ENCODE measurements around the gene PDE7B. TPM values are rescaled to one million over a fixed set of nuclear protein-coding genes. Genes with fewer than 3 reads are reported as not detected.

Gene PDE7B
- total and polyA plus RNA-seq, 2 of the 4 experiments (the other 2 are of a cell fraction) = 7.8 to 12.4 TPM

- no peaks in the 10 kb centered on the region for H3K27me3 ChIP-seq (ENCODE audit: control insufficient read depth, insufficient read depth, low read length)
- intact Hi-C loops (cut with micrococcal nuclease) = no loop called here
- no peak overlapping the region for H4K91ac ChIP-seq (ENCODE audit: insufficient read depth, low read depth, low read length)
- H3K56ac ChIP-seq (ENCODE audit: extremely low read depth, insufficient read depth, low read length) = no peak overlapping the region
- no peak overlapping the region for H2AK9ac ChIP-seq (replicated peaks; ENCODE audit: low read depth, low read length, poor library complexity)
- no peak overlapping the region for H4K5ac ChIP-seq (ENCODE audit: low read depth, low read length)
- no peak overlapping the region; the same call in 1 of the 2 replicates for H2BK120ac ChIP-seq (ENCODE audit: low read depth, low read length)
- no CpG with 5 or more reads among the region's 2 CpGs for WGBS, 2 experiments (ENCODE audit: extremely low coverage in 2 of 2, insufficient read length in 1 of 2)
- no peak overlapping the region for H2BK20ac ChIP-seq (ENCODE audit: low read depth, low read length)
- H4K20me1 ChIP-seq (ENCODE audit: insufficient read depth, low read length) = no peaks in the 10 kb centered on the region
- H3K27ac ChIP-seq (ENCODE audit: insufficient read depth, low read length) = peak overlapping the region; percentile 27; the same call in 1 of the 2 replicates
- H2AFZ ChIP-seq (replicated peaks; ENCODE audit: low read length, poor library complexity) = no peak overlapping the region
- peaks cover 10% of the 10 kb centered on the region for H3K9me1 ChIP-seq (ENCODE audit: insufficient read depth, low read length)
- no peak overlapping the region for H2AK5ac ChIP-seq (ENCODE audit: low read depth, low read length)
- H3K4me3 ChIP-seq (ENCODE audit: insufficient read depth, low read depth, low read length) = no peak overlapping the region
- TF ChIP-seq CEBPB (IDR thresholded peaks at IDR 0.05; ENCODE audit: low read depth, low read length) = no peak
- no peak for TF ChIP-seq RCOR1 (IDR thresholded peaks at IDR 0.05; ENCODE audit: insufficient replicate concordance, low read length)
- TF ChIP-seq RFX5 (IDR thresholded peaks at IDR 0.05; ENCODE audit: low read depth, low read length) = no peak
- TF ChIP-seq NFE2L2 (IDR thresholded peaks at IDR 0.05; ENCODE audit: low read depth, low read length) = no peak
- TF ChIP-seq FOS (IDR thresholded peaks at IDR 0.05; ENCODE audit: low read depth, low read length) = no peak
- no peak for TF ChIP-seq MAZ (IDR thresholded peaks at IDR 0.05; ENCODE audit: borderline replicate concordance, low read depth, low read length)
- ChIA-PET POLR2A (ENCODE audit: unreplicated experiment) (no interaction called here), CTCF (no interaction called here)
- peak overlapping the region; percentile 74; the same call in 1 of the 2 replicates for H3K18ac ChIP-seq (ENCODE audit: low read depth, low read length)
- peaks cover 12% of the 10 kb centered on the region for H3K4me1 ChIP-seq (ENCODE audit: control insufficient read depth, insufficient read depth, low read length)
- H3K14ac ChIP-seq (replicated peaks; ENCODE audit: low read depth, low read length) = no peak overlapping the region
- DNase-seq (no peak), ATAC-seq (ENCODE audit: low read depth) (peak; percentile 55)
- no peak overlapping the region for H3K9ac ChIP-seq (ENCODE audit: low read depth, low read length)
- in situ Hi-C loops (cut with MboI; ENCODE audit: low sequenced_read_pairs) = no loop called here
- H3K4ac ChIP-seq (ENCODE audit: low read depth, low read length) = no peak overlapping the region; the same call in 1 of the 2 replicates
- no TSS peak for BruUV-seq (replicated peaks)
- dilution Hi-C loops (cut with HindIII; ENCODE audit: low sequenced_read_pairs, unreplicated experiment) = no loop called here
- peak overlapping the region; percentile 55; the same call in 1 of the 2 replicates for H3K4me2 ChIP-seq (ENCODE audit: low read depth, low read length)
- no peaks in the 10 kb centered on the region for H3K9me3 ChIP-seq (ENCODE audit: control insufficient read depth, insufficient read depth, low read length)
- H2BK5ac ChIP-seq (ENCODE audit: low read depth, low read length, poor library complexity, severe bottlenecking) = peak overlapping the region; percentile 56
- peaks cover 24% of the 10 kb centered on the region in 2 experiments for H3K79me1 ChIP-seq (ENCODE audit: low read depth in 1 of 2, low read length in 2 of 2)
- H3K23ac ChIP-seq (ENCODE audit: low read depth, low read length) = no peak overlapping the region
- H4K8ac ChIP-seq (ENCODE audit: low read depth in 2 of 2, low read length in 2 of 2) = no peak overlapping the region
- H3K36me3 ChIP-seq (ENCODE audit: control insufficient read depth, insufficient read depth, low read length) = peaks cover 6% of the 10 kb centered on the region
- H2BK15ac ChIP-seq (ENCODE audit: low read depth, low read length) = no peak overlapping the region
Measured at GRCh38 chr6:135910790-135911618, 59.5 kb downstream of the PDE7B start.
